Activated CD8-positive, alpha-beta memory T cell treated with anti-CD3 and anti-CD28 coated beads, Interleukin-2, amount 50 U/mL, for 4 hours (primary cell): ENCODE data around the gene SLC19A2.

Experiments
- DNase-seq: peaks from one replicate; pipeline ENCODE4 v3.0.0-alpha.2; 2020

The SLC19A2 gene

DNA sequence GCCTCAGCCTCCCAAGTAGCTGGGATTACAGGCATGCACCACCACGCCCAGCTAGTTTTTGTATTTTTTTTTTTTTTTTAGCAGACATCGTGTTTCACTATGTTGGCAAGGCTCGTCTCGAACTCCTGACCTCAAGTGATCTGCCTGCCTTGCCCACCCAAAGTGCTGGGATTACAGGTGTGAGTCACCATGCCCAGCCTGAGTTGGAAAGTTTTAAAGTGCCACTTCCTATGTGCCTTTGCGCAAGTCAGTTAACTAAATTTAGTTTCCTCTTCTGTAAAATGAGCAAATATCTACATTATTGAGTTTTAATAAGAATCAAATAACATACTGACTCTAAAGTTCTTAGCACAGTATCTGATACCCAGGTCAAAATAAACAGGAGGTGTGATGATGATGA lies 12.4 kb downstream of the SLC19A2 start:
- DNase-seq, result no peak

DNA sequence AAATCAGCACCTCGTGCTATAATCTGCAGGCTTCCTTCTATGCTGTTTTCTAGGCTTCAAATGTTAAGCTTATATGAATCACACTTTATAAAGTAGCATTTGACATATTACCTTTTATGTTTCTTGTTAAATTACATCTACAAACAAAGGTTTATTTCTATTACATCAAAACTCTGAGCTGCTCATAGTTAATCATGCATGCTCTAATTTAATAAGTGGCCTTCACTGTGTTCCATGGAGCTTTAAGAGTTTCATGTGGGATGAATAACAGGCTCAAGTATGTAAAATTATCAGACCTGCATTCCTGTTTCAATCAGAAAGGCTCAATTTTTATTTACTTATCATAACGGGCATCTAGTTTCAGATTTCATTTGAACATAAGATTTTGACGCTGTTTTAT lies 13.0 kb downstream of the SLC19A2 start:
- DNase-seq, result no peak

GRCh38 chr1:169468982-169469381 lies 16.8 kb downstream of the SLC19A2 start:
- no peak for DNase-seq

GRCh38 chr1:169466259-169467230 lies 19.2 kb downstream of the SLC19A2 start:
- DNase-seq, result no peak

- DNase-seq, result no peak
Observed at GRCh38 chr1:169465281-169465680, 20.5 kb downstream of the SLC19A2 start.

- no peak for DNase-seq
Observed at GRCh38 chr1:169462385-169462784, 23.4 kb downstream of the SLC19A2 start.

- DNase-seq, result no peak
Observed at GRCh38 chr1:169461390-169462000, 24.2 kb downstream of the SLC19A2 start.

DNA sequence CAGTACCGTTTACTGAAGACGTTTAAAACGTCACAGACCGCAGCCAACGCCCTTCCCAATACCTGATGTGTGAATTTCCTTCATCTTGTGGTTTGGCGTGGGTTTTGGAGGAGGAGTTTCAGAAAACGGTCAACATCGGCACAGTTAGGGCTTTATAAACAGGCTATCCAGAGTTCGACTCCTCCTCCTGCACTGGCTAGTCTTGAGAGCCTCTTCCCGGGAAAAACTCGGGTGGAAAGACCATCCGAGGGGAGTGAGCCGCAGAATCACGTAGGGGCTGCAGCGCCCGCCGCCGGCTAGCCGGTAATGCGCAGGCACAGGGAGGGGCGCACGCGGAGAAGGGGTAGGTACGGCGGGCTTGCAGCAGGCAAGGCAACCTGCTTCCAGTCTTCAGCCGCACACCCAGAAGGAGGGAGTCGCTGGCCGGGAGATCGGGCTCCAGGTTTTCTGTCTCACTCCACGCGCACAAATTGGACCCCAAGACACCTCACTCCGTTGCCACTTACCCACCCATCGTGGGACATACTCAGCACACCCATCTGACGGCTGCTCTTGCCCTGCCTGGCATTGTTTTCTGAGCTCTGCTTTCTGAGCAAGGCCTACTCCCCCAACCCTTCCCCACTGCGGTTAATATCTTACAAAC lies 25.4 kb downstream of the SLC19A2 start:
- no peak for DNase-seq

- no peak for DNase-seq
Observed at GRCh38 chr1:169457443-169457842, 28.3 kb downstream of the SLC19A2 start.

DNA sequence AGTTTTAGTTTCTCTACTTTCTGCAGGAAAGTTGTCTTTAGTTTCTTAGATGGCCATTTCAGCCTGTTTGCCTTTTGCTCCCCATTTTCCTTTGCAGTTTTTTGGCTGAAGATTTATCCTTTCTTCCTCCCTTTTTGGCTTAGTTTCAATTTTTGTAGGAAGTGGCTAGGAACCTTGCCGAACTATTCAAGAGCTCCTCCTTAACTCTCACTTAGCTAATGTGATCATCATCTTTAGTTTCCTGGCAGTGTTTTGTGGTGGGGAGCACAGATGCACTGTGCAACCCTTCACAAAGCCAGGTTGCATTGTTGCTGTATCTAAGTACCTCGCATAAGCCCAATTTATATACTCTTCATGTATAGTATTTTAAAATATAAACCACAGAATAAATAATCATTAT lies 29.7 kb downstream of the SLC19A2 start:
- DNase-seq, result no peak

GRCh38 chr1:169452921-169453320 lies 32.8 kb downstream of the SLC19A2 start:
- DNase-seq, result no peak

GRCh38 chr1:169451218-169451824 lies 34.4 kb downstream of the SLC19A2 start:
- no peak for DNase-seq

GRCh38 chr1:169443923-169444322 lies 41.8 kb downstream of the SLC19A2 start:
- no peak for DNase-seq

- peak; percentile 59 for DNase-seq
Observed at GRCh38 chr1:169427081-169427641, 58.6 kb downstream of the SLC19A2 start, which contains the start of gene CCDC181. CCDC181 (minus strand) TSS chr1:169427474; CDS start chr1:169424927, 2,547 bp downstream.

- no peak for DNase-seq
Observed at GRCh38 chr1:169426174-169426705, 59.5 kb downstream of the SLC19A2 start.

- no peak for DNase-seq
Observed at GRCh38 chr1:169421309-169421708, 64.4 kb downstream of the SLC19A2 start.

DNA sequence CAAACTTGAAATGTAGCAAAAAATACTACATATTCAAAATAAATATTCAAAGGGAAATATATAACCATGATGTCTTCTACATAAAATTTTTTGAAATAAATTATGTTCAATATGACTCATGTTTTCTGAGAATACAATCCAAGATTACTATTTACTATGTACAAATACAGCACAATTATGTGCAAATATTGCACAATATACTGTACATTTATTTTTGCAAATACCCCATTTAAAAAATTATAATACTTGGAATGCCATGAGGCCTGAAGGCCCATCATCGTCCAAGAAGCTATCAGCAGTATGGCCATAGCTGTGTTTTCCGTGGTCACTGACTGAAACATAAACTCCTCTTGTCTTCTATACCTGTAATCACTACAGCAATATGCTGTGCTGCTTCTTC lies 70.8 kb downstream of the SLC19A2 start:
- no peak for DNase-seq
